Measurements from ENCODE around the gene CHST9. TPM values are rescaled to one million over a fixed set of nuclear protein-coding genes. Genes with fewer than 3 reads are reported as not detected.
"Not testable (repeated sequence)": the region's sequence is repeated elsewhere in the genome, so short reads cannot be mapped to it uniquely, and the experiment has no call there.

Gene CHST9
- total RNA-seq, 1 donor from 2014 or later: not detected

DNA sequence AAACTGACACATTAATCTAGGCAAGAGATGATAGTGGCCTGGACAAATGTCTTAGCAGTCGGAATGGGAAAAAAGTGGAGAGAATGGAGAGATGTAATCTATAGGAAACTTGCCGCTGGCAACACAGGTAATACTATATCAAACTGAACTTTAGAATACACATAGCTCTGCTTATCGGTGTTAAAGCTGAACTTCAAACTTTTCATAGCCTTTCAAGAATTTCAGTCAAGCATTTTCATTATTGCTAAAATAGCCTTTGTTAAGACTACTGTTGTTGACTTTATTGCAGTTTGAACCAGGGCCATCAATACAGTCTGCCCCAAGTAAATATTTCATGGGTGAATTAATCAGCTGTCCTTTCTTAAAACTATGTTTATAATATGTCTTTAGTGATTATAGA lies 12.9 kb upstream of the CHST9 start:
- H3K9me3 Mint-ChIP-seq: no peaks in the 10 kb centered on the region
- DNase-seq: no peak
- intact Hi-C loops (cut with micrococcal nuclease): no loop called here
- H3K27me3 Mint-ChIP-seq: no peaks in the 10 kb centered on the region
- H3K4me1 Mint-ChIP-seq: no peaks in the 10 kb centered on the region
- no peaks in the 10 kb centered on the region for H3K36me3 Mint-ChIP-seq (ENCODE audit: low read depth)
- H3K27ac Mint-ChIP-seq: no peak overlapping the region
- H3K4me3 Mint-ChIP-seq: no peak overlapping the region

DNA sequence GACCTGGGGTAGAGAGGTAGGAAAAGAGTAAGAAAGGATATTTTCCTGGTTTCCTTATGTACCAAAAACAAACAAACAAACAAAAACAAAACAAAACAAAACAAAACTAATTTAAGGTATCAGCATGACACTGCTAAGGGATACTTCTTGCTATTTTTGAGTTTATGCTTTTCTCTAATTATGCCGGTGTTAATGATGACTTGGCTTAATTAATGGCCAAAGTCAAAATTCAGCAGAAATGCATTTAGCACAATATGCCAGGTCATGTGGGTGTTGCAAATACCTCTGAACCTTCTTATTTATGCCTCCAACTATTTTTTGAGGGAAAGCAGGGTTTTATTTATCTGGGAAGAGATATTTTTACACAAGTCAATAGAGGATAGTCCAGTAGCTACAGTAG lies 3.2 kb upstream of the CHST9 start:
- H3K27ac Mint-ChIP-seq: no peak overlapping the region
- no peaks in the 10 kb centered on the region for H3K4me1 Mint-ChIP-seq
- DNase-seq: no peak
- H3K9me3 Mint-ChIP-seq: no peaks in the 10 kb centered on the region
- peaks cover 17% of the 10 kb centered on the region for H3K27me3 Mint-ChIP-seq
- no peak overlapping the region for H3K4me3 Mint-ChIP-seq
- intact Hi-C loops (cut with micrococcal nuclease): no loop called here
- no peaks in the 10 kb centered on the region for H3K36me3 Mint-ChIP-seq (ENCODE audit: low read depth)

DNA sequence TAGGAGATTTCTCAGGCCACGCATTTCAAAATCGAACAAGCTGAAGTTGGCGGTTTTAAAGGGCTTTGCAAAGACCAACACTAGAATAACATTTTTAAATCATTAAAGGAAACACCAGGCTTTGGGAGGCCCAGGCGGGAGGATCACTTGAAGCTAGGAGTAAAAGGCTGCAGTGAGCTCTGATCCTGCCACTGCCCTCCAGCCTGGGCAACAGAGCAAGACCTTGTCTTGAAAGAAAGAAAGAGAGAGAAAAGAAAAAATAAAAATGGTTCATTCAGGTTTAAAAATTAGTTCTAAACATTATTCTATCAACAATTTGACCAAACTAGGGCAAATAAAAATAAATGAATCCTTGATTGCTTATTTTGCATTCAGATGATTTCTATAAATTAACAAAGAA lies 789 bp upstream of the CHST9 start:
- H3K36me3 Mint-ChIP-seq (ENCODE audit: low read depth): no peaks in the 10 kb centered on the region
- no peak for DNase-seq
- no peak overlapping the region for H3K27ac Mint-ChIP-seq
- H3K4me3 Mint-ChIP-seq: no peak overlapping the region
- no peaks in the 10 kb centered on the region for H3K4me1 Mint-ChIP-seq
- H3K27me3 Mint-ChIP-seq: peaks cover 17% of the 10 kb centered on the region
- H3K9me3 Mint-ChIP-seq: no peaks in the 10 kb centered on the region
- intact Hi-C loops (cut with micrococcal nuclease): no loop called here

DNA sequence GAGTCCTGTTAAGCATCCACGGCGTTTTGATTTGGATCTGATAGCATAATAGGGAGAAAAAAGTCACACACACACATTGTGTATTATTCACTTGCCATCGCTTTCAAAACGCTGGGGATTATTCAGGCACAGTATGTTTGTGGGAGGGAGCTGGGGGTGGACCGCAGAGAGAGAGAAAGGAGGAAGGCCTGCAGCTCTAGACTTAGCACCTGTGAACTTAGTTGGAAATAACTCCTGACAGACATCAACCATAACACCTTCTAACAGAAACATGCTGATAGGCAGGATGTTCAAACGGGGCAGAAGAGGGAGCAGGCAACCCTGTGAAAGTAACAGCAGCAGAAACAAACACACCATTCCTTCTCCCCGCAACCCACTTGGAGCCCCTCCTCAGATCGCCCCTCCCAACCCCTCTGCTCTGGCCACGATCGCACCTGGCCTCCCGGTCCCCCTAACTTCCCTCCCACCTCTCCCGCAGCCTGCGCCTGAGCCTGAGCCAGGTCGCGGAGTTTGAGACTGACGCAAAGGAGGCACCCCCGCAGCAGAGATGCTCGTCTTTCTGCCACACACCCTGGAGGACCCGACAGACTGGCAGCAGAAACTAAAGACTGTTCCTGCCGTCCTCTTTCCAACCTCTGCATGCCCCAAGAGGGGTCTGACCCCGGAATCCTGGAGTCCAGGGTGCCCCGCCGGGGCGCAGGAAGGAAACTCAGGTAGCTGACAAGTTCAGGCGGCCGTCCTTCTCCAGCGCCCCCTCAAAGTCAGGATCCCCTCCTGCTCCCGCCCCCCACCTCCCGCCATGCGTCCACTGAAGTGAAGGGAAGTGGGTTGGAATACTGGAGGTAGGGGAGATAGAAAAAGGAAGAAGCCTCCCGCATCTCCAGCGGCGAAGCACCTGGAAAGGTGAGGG lies 738 bp downstream of the CHST9 start:
- Mint-ChIP-seq H3K9me3 (no peaks in the 10 kb centered on the region), H3K4me1 (no peaks in the 10 kb centered on the region), H3K27me3 (peaks cover 17% of the 10 kb centered on the region), H3K36me3 (ENCODE audit: low read depth) (no peaks in the 10 kb centered on the region), H3K4me3 (no peak overlapping the region), H3K27ac (no peak overlapping the region)
- intact Hi-C loops (cut with micrococcal nuclease): no loop called here
- no peak for DNase-seq

DNA sequence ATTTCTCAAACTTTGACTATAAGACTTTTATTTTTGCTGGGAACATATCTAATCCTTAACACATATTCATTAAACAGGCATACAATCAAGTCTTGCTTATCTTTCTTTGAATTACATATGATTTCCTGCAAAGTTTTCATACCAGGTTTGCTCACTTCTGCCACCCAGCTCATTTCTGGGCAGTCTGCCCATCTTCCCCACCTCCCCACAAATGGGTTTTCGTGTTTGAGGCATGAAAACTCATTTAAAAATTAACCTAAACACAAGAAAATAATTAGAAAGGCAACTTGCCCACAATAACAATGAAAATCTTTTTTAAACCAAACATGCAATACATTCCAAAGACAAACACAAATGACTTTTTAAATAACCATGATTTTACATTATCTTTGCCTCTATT lies 3.4 kb downstream of the CHST9 start:
- DNase-seq: no peak
- Mint-ChIP-seq H3K4me1 (no peaks in the 10 kb centered on the region), H3K9me3 (no peaks in the 10 kb centered on the region), H3K4me3 (no peak overlapping the region), H3K27me3 (peaks cover 17% of the 10 kb centered on the region), H3K36me3 (ENCODE audit: low read depth) (no peaks in the 10 kb centered on the region), H3K27ac (no peak overlapping the region)
- intact Hi-C loops (cut with micrococcal nuclease): no loop called here

DNA sequence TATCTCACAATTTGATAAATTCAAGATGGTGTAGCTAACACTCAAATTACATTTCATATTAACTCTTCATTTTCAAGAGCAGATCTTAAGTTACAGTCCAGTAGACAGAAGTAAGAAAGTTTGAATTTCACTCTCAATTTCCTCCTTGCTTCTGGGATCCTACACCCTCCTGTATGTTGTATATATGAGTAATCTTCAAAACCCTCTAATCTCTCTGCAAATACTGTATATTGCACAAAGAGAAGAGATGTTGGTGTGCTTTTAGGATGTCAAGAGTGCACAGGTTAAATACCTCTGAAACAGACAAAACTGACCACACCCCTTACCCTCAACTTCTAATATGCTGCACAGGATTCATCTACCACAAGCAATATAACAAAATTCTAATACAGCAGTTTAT lies 6.7 kb downstream of the CHST9 start:
- Mint-ChIP-seq H3K27ac (no peak overlapping the region), H3K4me3 (no peak overlapping the region), H3K4me1 (no peaks in the 10 kb centered on the region), H3K36me3 (ENCODE audit: low read depth) (no peaks in the 10 kb centered on the region), H3K9me3 (no peaks in the 10 kb centered on the region), H3K27me3 (no peaks in the 10 kb centered on the region)
- no peak for DNase-seq
- intact Hi-C loops (cut with micrococcal nuclease): no loop called here

DNA sequence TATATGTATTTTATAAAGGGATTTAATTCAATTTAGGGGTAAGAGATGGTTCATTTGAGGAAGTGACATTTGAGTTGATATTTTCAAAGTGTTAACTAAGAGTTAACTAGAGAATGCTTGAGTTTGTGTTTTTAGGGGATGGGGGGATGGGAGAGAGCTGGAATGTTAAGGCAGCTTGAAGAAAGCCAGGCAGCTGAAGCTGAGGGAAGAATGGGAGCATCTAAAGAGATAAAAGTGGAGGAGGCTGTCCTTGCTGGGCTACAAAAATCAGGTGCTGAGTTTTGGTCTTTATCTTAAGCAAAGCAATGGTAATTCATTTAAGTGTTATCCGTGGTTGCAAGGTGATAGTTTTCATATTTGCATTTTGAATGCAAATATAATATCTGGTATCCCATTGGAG lies 9.2 kb downstream of the CHST9 start:
- H3K27ac Mint-ChIP-seq: no peak overlapping the region
- H3K27me3 Mint-ChIP-seq: no peaks in the 10 kb centered on the region
- no peak for DNase-seq
- H3K36me3 Mint-ChIP-seq (ENCODE audit: low read depth): no peaks in the 10 kb centered on the region
- intact Hi-C loops (cut with micrococcal nuclease): no loop called here
- no peak overlapping the region for H3K4me3 Mint-ChIP-seq
- no peaks in the 10 kb centered on the region for H3K9me3 Mint-ChIP-seq
- no peaks in the 10 kb centered on the region for H3K4me1 Mint-ChIP-seq

DNA sequence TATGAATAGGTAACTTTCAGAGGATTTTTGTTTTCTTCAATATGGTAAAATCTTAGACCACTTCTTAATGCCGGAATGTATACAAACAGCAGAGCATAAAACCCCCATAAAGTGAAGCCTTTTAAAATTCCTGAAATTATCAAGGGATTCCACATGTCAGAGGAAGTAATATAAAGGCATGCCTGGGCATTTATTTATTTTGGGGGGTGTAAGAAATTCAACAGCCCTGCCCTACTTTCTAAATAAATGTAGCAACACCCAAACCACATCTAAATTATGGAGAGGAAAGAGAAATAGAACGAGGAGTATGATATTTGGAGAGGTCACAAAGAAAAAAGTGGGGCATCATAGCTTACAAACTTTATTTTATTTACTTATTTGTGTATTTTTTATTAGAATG lies 9.9 kb downstream of the CHST9 start:
- Mint-ChIP-seq H3K4me1 (no peaks in the 10 kb centered on the region), H3K4me3 (no peak overlapping the region), H3K27me3 (no peaks in the 10 kb centered on the region), H3K36me3 (ENCODE audit: low read depth) (no peaks in the 10 kb centered on the region), H3K27ac (no peak overlapping the region), H3K9me3 (no peaks in the 10 kb centered on the region)
- DNase-seq: no peak
- intact Hi-C loops (cut with micrococcal nuclease): no loop called here

DNA sequence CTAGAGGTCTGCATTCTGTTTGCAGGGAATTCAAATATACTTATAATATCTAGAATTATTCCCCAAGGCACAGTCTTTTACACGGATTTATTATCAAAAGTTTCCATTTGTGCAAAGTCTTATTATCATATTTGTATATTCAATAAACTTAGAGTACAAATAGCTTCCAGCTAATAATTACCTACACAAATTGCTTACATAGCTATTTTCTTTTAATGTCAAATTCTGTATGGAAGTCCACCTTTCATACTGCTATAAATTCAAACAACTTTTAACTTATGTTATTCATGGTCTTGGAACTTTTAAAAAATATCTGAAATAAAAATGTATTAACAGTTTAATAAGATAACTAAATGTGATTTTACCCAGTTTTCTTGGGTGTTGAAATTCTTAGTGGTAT lies 13.1 kb downstream of the CHST9 start:
- DNase-seq: no peak
- Mint-ChIP-seq H3K4me3 (no peak overlapping the region), H3K27ac (no peak overlapping the region), H3K9me3 (no peaks in the 10 kb centered on the region), H3K27me3 (no peaks in the 10 kb centered on the region), H3K4me1 (no peaks in the 10 kb centered on the region), H3K36me3 (ENCODE audit: low read depth) (no peaks in the 10 kb centered on the region)
- intact Hi-C loops (cut with micrococcal nuclease): no loop called here

DNA sequence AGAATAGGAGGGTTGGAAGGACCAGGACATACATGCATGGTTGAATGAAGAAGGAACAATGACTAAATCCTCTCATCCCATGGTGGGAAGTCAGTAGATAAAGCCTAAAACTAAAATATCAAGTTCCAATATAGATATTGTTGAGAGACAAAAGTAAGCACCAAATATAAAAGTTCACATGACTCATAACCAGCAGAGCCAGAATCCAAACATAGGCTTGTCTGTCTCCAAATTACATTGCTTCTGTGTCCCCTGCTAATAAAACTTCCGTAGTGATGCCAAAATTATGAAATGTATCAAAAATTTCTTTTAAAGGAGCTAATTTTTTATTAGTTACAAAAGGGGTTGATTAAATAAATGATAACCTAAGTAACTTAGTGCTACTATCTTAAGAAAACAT lies 19.7 kb downstream of the CHST9 start:
- H3K27ac Mint-ChIP-seq: no peak overlapping the region
- no peaks in the 10 kb centered on the region for H3K36me3 Mint-ChIP-seq (ENCODE audit: low read depth)
- no peaks in the 10 kb centered on the region for H3K4me1 Mint-ChIP-seq
- intact Hi-C loops (cut with micrococcal nuclease): no loop called here
- no peak for DNase-seq
- no peaks in the 10 kb centered on the region for H3K27me3 Mint-ChIP-seq
- H3K9me3 Mint-ChIP-seq: no peaks in the 10 kb centered on the region
- H3K4me3 Mint-ChIP-seq: no peak overlapping the region

DNA sequence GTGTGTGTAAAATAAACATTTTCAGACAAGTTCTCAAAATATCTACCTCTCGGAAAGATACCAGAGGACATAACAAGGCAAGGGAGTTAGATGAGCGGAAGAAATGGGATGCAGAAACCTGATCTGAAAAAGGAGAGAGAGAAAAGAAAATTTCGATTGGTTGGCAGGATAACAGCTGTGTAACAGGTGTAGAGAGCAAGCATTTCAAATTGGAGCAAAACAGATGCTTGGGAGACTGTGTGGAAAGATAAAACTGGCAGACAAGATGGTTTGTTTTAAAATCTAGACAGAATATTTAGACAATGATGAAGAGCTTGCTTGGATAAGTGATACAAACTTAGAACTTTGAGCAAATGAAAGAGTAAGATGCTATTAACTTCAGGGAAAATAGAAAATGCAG lies 20.2 kb downstream of the CHST9 start:
- intact Hi-C loops (cut with micrococcal nuclease): no loop called here
- H3K36me3 Mint-ChIP-seq (ENCODE audit: low read depth): no peaks in the 10 kb centered on the region

DNA sequence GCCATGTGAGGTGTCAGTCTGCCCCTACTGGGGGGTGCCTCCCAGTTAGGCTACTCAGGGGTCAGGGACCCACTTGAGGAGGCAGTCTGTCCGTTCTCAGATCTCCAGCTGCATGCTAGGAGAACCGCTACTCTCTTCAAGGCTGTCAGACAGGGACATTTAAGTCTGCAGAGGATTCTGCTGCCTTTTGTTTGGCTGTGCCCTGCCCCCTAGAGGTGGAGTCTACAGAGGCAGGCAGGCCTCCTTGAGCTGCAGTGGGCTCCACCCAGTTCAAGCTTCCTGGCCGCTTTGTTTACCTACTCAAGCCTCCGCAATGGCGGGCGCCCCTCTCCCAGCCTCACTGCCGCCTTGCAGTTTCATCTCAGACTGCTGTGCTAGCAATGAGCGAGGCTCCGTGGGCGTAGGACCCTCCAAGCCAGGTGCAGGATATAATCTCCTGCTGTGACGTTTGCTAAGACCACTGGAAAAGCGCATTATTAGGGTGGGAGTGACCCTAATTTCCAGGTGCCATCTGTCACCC lies 21.9 kb downstream of the CHST9 start:
- H3K4me1 Mint-ChIP-seq; H3K9me3 Mint-ChIP-seq; H3K36me3 Mint-ChIP-seq (ENCODE audit: low read depth); H3K27ac Mint-ChIP-seq; H3K27me3 Mint-ChIP-seq; intact Hi-C loops (cut with micrococcal nuclease); H3K4me3 Mint-ChIP-seq; DNase-seq: not testable (repeated sequence)

More for the DNA sequence above, 20.2 kb downstream of the CHST9 start:
- Mint-ChIP-seq H3K9me3 (no peaks in the 10 kb centered on the region), H3K27me3 (no peaks in the 10 kb centered on the region), H3K4me1 (no peaks in the 10 kb centered on the region), H3K27ac (no peak overlapping the region), H3K4me3 (no peak overlapping the region)
- no peak for DNase-seq

DNA sequence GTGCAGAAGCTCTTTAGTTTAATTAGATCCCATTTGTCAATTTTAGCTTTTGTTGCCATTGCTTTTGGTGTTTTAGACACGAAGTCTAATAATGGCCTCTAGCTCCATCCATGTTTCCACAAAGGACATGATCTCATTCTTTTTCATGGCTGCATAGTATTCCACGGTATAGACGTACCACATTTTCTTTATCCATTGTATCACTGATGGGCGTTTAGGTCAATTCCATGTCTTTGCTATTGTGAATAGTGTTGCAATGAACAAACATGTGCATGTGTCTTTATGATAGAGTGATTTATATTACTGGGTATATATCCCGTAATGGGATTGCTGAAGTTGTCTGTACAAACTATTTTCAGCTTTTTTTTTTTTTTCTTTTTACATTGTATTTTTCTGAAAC lies 35.9 kb downstream of the CHST9 start:
- DNase-seq: peak; percentile 7
- H3K27ac Mint-ChIP-seq; H3K27me3 Mint-ChIP-seq; H3K9me3 Mint-ChIP-seq; H3K4me1 Mint-ChIP-seq; H3K4me3 Mint-ChIP-seq; intact Hi-C loops (cut with micrococcal nuclease); H3K36me3 Mint-ChIP-seq (ENCODE audit: low read depth): not testable (repeated sequence)

DNA sequence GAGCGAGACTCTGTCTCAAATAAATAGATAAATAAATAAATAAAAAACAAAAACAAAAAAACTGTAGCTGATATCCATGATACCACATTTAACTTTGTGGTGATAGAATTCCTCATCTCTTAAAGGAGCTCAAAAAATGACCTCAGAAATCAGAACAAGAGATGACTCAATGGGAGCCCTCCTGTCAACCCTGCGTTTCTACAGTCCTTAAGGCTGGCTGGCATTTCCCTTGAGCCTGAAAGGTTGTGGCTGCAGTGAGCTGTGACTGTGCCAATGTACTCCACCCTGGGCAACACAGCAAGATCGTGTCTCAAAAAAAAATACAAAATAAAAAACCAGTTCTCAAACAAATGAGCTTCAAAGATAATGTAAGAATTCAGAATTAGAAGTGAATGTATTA lies 40.4 kb downstream of the CHST9 start:
- Mint-ChIP-seq H3K9me3 (no peaks in the 10 kb centered on the region), H3K36me3 (ENCODE audit: low read depth) (no peaks in the 10 kb centered on the region), H3K27me3 (no peaks in the 10 kb centered on the region), H3K27ac (no peak overlapping the region), H3K4me1 (no peaks in the 10 kb centered on the region), H3K4me3 (no peak overlapping the region)
- intact Hi-C loops (cut with micrococcal nuclease): no loop called here
- peak; percentile 6 for DNase-seq
